ENCODE data around the gene MAP1LC3B2. TPM values are rescaled to one million over a fixed set of nuclear protein-coding genes. Genes with fewer than 3 reads are reported as not detected.

MAP1LC3B2 gene
- total and polyA plus RNA-seq, 2 of the 8 experiments (the other 6 are each of a cell fraction or from before 2014, with no cell fraction given), result 0.39 to 1.5 TPM

DNA sequence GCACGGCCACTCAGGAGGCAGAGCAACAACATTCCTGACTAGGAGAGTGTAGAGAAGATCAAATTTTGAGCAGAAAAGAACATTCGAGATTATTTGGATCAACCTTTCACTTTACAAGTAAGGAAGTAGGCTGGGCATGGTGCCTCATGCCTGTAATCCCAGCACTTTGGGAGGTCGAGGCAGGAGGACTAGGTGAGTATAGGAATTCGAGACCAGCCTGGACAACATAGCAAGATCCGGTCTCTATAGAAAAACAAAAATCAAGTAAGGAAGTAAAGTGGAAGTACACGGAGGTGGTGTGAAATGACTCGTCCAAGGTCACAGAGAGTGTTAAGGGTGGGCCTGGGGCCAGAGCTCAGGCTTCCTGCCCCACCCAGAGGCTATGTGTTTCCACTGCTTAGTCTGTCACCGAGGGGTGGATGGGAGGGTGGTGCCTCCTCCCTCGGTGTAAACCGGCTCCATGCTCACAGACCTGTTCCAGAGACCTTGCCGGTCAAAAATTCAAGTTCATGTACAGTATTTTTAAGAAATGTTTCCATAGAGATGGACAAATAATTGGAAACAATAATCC lies 51.9 kb downstream of the MAP1LC3B2 start:
- H4K91ac ChIP-seq (replicated peaks; ENCODE audit: insufficient read length, low read length), result no peak overlapping the region
- no peak overlapping the region for H3K18ac ChIP-seq (ENCODE audit: extremely low read depth, low read length)
- H3K4me2 ChIP-seq (ENCODE audit: insufficient read depth in 1 of 2, low read depth in 2 of 2, low read length in 2 of 2), result no peak overlapping the region
- no peaks in the 10 kb centered on the region for H3K23me2 ChIP-seq (ENCODE audit: low read depth, low read length)
- H3K36me3 ChIP-seq (ENCODE audit: control insufficient read depth in 2 of 4, insufficient read depth in 4 of 4, low read length in 3 of 4), result no peaks in the 10 kb centered on the region
- H3K9ac ChIP-seq (replicated peaks in 1 of 4; ENCODE audit: extremely low read depth in 1 of 4, low read depth in 3 of 4, low read length in 3 of 4), result no peak overlapping the region; a peak in 1 of 7 replicates
- H4K5ac ChIP-seq (ENCODE audit: insufficient read length, low read depth, low read length), result no peak overlapping the region
- no peaks in the 10 kb centered on the region for H3K79me1 ChIP-seq (ENCODE audit: low read depth, low read length)
- H3K4me1 ChIP-seq (replicated peaks in 1 of 4; ENCODE audit: control insufficient read depth in 3 of 4, insufficient read depth in 4 of 4, low read length in 3 of 4), result peaks cover 0 to 2% (median under 1%) of the 10 kb centered on the region in 4 experiments; a peak in 2 of 7 replicates
- no peak overlapping the region for H2BK15ac ChIP-seq (ENCODE audit: low read length)
- CTCF ChIA-PET (ENCODE audit: partially characterized antibody), result interaction anchor here (0.6 to 3.0 kb wide), 9 partner anchors 9 to 563 kb away, joined by 3 to 34 read pairs (median 4); no protein-coding TSS in a partner anchor
- DNase-seq (ENCODE audit: low read depth in 1 of 2, low spot score in 2 of 2) (no peak), FAIRE-seq (no peak)
- POLR2A ChIA-PET (ENCODE audit: partially characterized antibody), result no interaction called here
- no peaks in the 10 kb centered on the region for H3K27me3 ChIP-seq (replicated peaks in 1 of 4; ENCODE audit: control insufficient read depth in 3 of 4, extremely low read depth in 1 of 4, insufficient read depth in 3 of 4, low read length in 3 of 4)
- no peak overlapping the region for H3K4ac ChIP-seq (replicated peaks; ENCODE audit: insufficient read length, low read depth, low read length)
- no peak overlapping the region for H2BK120ac ChIP-seq (replicated peaks; ENCODE audit: low read depth, low read length)
- H3K56ac ChIP-seq (replicated peaks; ENCODE audit: insufficient read length, low read depth, low read length), result no peak overlapping the region
- no peak overlapping the region for H3K27ac ChIP-seq (ENCODE audit: low read depth, low read length)
- H3K4me3 ChIP-seq (ENCODE audit: extremely low read depth in 1 of 4, insufficient read depth in 2 of 4, low read depth in 3 of 4, low read length in 4 of 4), result no peak overlapping the region
- H3K79me2 ChIP-seq (ENCODE audit: control insufficient read depth in 1 of 2, insufficient read depth in 2 of 2, low read length in 2 of 2), result no peaks in the 10 kb centered on the region
- no peak overlapping the region for H2BK12ac ChIP-seq (ENCODE audit: low read depth, low read length)
- no peak overlapping the region for H4K8ac ChIP-seq (ENCODE audit: extremely low read depth, insufficient read depth, low read length)
- no peak overlapping the region for H2BK20ac ChIP-seq (ENCODE audit: low read length)
- 84% methylated on average over 11 of the region's 11 CpGs; no CpG with 5 or more reads in 1 of the 2 experiments for WGBS, 2 experiments (ENCODE audit: extremely low coverage in 1 of 2, insufficient coverage in 1 of 2, insufficient read length in 1 of 2, insufficient replicate concordance in 2 of 2, low coverage in 1 of 2, low lambda C conversion rate in 2 of 2, missing lambda C conversion rate in 1 of 2)
- TF ChIP-seq NANOG (IDR thresholded peaks at IDR 0.05; ENCODE audit: insufficient read depth, low read depth, low read length, poor library complexity, severe bottlenecking), result no peak
- no peak for TF ChIP-seq SP4 (IDR thresholded peaks at IDR 0.05; ENCODE audit: low read length)
- TF ChIP-seq SP1 (IDR thresholded peaks at IDR 0.05; ENCODE audit: low read depth, low read length), result no peak
- TF ChIP-seq KDM5A (IDR thresholded peaks at IDR 0.05; ENCODE audit: low read length), result no peak
- no peak for TF ChIP-seq POLR2A (IDR thresholded peaks at IDR 0.05; ENCODE audit: control extremely low read depth in 1 of 2, low read depth in 2 of 2, low read length in 2 of 2)
- H3K9me3 ChIP-seq (ENCODE audit: insufficient read depth in 2 of 2, low read depth in 1 of 2, low read length in 1 of 2), result 0 out of 4 replicates have a peak, but pooled peaks cover 0 to 5% of the 10 kb centered on the region in 2 experiments
- H2AFZ ChIP-seq (ENCODE audit: low read length), result no peak overlapping the region
- no peak overlapping the region for H2BK5ac ChIP-seq (ENCODE audit: low read depth, low read length)
- no peak overlapping the region for H3K23ac ChIP-seq (ENCODE audit: insufficient read length)
- H4K20me1 ChIP-seq (replicated peaks in 1 of 2; ENCODE audit: control insufficient read depth in 1 of 2, insufficient read depth in 2 of 2, low read length in 2 of 2), result no peaks in the 10 kb centered on the region
- H2AK5ac ChIP-seq (ENCODE audit: low read depth, low read length), result no peak overlapping the region
- H3K14ac ChIP-seq (ENCODE audit: insufficient read length), result no peak overlapping the region

All from H1 (cell line).